AG20443 (cell line): ENCODE results near the gene PIK3R5.
A peak's percentile ranks its signal among the peaks of the same experiment; 100 is the strongest.

Experiments
- DNase-seq: peaks from one replicate; pipeline ENCODE4 v3.0.0; 2012; ENCODE audit warnings: low spot score, mixed read lengths

Gene PIK3R5

DNA sequence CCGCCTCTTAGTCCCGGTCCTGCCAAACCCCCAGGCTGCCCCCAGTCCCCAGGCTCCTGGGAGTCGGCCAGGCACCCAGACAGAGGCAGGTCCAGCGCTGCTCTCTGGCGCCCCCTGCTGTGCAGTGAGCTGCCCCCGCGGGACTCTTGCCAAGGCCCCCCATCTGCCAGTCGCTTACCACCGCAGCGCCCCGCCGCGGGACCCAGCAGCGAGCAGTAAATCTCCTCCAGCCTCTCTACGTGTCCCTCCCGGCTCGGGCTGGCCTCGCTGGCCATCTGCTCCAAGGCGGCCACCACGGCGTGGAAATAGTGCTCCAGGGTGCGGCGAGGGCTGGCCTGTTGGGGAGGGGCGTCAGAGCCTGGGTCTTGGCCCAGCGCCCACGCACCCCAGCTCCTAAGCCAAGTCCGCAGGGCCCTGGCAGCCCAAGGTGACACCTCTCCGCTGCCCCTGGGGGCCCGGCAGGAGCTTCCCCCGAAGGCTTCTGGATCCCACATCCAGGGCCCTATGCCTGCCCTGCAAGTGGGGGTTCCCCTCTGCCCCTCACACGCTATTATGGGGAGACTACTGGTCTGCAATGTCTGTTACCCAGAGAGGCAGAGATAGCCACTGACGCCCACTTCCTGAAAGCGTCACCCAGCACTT is 132.7 kb downstream of the PIK3R5 start:
- peak; percentile 39 for DNase-seq

- peak; percentile 4 for DNase-seq
Observed at GRCh38 chr17:8831234-8831849, 134.2 kb downstream of the PIK3R5 start.

DNA sequence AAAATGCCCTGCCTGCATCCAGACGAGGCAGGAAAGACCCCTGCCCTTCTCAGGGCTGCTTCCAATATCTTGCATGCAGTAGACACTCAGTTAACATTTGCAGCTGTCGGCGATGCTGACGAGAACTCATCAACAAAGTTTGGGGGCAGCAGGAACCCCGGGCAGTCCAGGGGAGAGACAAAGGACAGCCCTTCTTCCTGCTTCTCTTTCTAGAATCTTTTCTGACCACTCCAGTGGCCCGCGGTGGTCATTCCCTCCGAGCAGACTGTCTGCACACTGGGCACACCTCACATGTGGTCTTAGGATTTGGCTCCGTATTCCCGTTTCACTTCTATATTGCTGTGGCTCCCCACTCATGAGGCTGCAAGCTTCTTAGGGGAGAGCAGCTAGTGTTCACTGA is 135.4 kb downstream of the PIK3R5 start:
- DNase-seq: peak; percentile 5

GRCh38 chr17:8829036-8829941 is 136.2 kb downstream of the PIK3R5 start:
- no peak for DNase-seq
